KOPT-K1 (cell line): Measurements from ENCODE around the gene IL1RN.

Source experiments
- H3K27ac ChIP-seq: fragments of 200-600 bp; sonication (generic); 2 replicates; pipeline ENCODE4 v1.5.1; 2016; ENCODE audit warnings: antibody characterized with exemption, mild to moderate bottlenecking, low read depth, low read length; ENCODE audit not compliant: poor library complexity, severe bottlenecking
- H3K36me3 ChIP-seq: fragments of 200-600 bp; sonication (generic); 2 replicates; pipeline ENCODE4 v1.5.1; 2017; ENCODE audit warnings: antibody characterized with exemption, mild to moderate bottlenecking, low read length, moderate library complexity; ENCODE audit not compliant: insufficient read depth
- H3K9me3 ChIP-seq: fragments of 200-600 bp; sonication (generic); 2 replicates; pipeline ENCODE4 v1.5.1; 2017; ENCODE audit warnings: antibody characterized with exemption, low read length, mild to moderate bottlenecking; ENCODE audit not compliant: insufficient read depth, poor library complexity, severe bottlenecking

The IL1RN gene, protein sequence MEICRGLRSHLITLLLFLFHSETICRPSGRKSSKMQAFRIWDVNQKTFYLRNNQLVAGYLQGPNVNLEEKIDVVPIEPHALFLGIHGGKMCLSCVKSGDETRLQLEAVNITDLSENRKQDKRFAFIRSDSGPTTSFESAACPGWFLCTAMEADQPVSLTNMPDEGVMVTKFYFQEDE

DNA sequence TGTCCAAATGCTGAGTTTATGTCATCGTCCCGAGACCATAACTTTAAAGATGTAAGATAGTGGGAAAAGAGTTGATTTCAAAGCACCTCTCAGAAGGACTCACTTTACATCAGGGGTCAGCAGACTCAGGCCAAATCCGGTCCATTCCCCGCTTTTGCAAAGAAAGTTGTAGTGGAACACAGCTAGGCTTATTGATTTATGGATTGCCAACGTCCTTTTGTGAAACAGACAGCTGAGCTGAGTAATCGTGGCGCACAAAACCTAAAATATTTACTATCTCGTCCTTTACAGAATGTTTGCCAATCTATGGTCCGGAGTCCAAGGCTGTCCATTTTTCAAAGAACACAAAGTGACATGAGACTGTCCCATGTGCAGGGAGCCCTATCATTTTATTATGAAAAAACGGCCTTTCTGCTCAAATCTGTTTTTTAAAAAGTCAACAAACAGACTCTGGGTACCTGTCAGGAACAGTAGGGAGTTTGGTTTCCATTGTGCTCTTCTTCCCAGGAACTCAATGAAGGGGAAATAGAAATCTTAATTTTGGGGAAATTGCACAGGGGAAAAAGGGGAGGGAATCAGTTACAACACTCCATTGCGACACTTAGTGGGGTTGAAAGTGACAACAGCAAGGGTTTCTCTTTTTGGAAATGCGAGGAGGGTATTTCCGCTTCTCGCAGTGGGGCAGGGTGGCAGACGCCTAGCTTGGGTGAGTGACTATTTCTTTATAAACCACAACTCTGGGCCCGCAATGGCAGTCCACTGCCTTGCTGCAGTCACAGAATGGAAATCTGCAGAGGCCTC, at the start of gene IL1RN:
TSS of gene IL1RN (plus strand) at position 754 of the 801 bp plus-strand sequence. CDS start at position 781, 27 bp downstream.
- Histone ChIP-seq H3K27ac (no peak within 1 kb of the TSS), H3K9me3 (no peaks in the 10 kb centered on the region), H3K36me3 (no peaks in the 10 kb centered on the region)

DNA sequence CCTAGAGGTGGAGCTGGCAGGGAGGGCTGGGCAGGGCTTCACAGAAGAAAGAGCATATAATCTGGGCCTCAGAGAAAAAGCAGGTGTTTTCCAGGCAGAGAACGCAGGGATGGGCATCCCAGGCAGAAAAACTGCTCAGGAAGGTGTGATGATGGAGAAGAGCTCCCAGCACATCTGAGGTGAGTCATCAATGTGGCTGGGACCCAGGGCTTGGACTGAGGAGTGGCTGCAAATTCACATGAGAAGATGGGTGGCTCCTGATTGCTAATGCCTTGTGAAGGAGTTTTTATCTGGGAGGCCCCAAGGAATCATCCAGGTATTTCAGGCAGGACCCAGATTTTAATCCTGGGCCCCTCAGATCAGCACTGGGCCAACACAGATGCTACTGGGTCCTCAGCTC, 49.5 kb upstream of the IL1RN start:
- Histone ChIP-seq H3K9me3 (no peaks in the 10 kb centered on the region), H3K27ac (no peak overlapping the region), H3K36me3 (no peaks in the 10 kb centered on the region)

DNA sequence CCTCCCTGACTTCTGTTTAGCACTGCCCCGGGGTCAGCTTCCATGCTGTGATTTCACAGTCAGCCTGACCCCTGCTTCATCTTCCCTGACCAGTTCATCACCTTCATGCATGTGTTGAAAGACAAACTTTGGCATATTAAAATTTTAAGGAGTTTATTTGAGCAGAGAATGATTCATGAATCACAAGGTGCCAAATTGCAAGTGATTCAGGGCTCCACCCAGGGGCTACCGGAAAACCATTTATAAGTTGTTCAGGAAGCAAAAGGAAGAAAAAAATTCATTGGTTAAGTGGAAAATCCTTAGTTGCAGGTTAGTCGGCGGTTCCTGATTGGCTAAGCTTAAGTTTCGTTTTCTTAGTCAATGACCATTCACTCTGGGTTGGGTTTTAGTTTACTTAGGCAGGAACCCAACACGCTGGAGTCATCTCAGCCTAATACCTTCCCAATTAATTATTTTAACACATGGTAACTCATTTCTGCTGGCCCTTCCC, 49.0 kb upstream of the IL1RN start:
- Histone ChIP-seq H3K27ac (no peak overlapping the region), H3K9me3 (no peaks in the 10 kb centered on the region), H3K36me3 (no peaks in the 10 kb centered on the region)

DNA sequence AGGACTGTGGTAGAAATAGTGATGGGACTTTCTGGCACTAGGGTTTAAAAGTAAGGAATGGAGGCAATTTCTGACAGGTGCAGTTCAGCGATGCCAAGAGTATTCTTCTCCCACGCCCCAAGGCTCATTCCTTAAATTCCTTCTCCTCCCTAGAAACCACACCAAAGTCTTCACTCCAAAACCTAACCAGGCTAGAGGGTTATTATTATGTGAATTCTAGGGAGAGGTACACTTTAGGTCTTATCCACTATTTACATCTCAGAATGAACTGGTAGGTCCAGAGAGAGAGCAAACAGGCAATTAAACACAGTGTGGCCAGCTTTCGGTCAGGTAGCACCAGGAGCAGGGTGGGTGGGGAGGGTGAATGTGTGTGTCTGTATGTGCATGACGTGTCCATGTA, 48.3 kb upstream of the IL1RN start:
- H3K36me3 ChIP-seq, result no peaks in the 10 kb centered on the region
- H3K9me3 ChIP-seq, result no peaks in the 10 kb centered on the region
- H3K27ac ChIP-seq, result no peak overlapping the region

DNA sequence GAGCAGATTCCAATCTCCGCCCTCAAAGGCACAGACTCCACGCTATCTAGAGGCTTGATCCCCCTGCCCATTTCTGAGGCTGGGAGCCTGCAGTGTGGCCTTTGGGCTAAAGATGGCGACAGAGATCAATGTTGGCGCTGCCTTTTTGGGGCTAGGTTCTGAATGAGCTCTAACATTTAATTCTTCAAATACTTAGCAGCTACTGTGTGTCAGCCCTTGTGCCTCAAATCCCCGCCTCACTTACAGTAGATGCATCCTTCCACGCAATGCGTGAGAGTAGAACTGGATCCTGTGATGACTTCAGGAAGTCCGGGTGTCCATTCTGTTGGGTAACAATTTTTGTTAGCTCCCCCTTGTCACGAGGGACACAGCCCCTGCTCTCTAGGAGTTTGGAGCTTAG, 47.3 kb upstream of the IL1RN start:
- no peaks in the 10 kb centered on the region for H3K9me3 ChIP-seq
- no peak overlapping the region for H3K27ac ChIP-seq
- H3K36me3 ChIP-seq, result no peaks in the 10 kb centered on the region

DNA sequence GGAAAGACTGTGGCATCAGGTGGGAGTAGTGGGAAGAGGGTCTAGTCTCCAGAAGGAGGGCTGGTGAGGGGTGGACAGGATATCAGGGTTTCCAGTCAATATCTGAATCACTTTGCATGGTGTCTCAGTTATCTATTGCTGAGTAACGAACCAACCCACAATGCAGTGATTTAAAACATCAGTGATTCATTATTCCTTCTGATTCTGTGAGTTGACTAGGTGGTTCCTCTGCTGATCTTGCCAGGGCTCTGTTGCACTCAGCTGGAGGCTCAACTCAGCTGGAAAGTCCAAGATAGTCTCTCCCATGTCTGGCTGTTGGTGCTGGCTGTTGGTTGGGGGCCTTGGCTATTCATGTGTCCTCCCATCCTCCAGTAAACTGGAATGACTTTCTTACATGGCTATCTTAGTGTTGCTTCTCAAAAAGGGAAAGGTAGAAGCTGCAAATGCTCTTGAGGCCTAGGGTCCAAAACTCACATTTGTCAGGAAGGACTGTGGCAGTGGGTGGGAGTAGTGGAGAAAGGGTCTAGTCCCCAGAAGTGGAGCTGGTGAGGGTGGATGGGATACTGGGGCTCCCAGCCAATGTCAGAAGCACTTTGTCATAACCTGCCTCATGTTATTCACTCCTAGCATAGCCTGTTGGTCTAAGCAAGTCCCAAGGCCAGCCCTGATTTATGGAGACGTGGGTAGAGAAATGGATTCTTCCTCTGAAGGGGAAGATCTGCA, 45.7 kb upstream of the IL1RN start:
- no peaks in the 10 kb centered on the region for H3K36me3 ChIP-seq
- no peak overlapping the region for H3K27ac ChIP-seq
- no peaks in the 10 kb centered on the region for H3K9me3 ChIP-seq

DNA sequence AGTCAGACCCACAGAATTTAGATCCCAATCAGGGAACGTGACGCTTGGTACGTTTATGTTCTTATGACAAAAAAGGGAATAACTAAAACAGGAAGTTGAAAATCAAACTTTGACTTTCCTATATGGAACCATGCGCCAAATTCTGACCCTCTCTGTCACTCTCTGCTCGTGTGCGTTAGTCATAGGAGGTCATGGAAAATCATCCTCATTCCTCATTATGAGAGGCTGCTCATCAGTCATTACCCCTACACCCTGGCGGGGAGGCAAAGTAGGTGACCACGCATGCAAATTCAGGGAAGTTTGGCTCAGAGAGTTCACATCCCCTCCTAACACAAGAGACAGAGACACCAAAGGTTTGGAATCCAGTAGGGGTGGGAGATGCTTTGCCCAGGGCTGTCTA, 44.1 kb upstream of the IL1RN start:
- Histone ChIP-seq H3K36me3 (no peaks in the 10 kb centered on the region), H3K9me3 (no peaks in the 10 kb centered on the region), H3K27ac (no peak overlapping the region)

DNA sequence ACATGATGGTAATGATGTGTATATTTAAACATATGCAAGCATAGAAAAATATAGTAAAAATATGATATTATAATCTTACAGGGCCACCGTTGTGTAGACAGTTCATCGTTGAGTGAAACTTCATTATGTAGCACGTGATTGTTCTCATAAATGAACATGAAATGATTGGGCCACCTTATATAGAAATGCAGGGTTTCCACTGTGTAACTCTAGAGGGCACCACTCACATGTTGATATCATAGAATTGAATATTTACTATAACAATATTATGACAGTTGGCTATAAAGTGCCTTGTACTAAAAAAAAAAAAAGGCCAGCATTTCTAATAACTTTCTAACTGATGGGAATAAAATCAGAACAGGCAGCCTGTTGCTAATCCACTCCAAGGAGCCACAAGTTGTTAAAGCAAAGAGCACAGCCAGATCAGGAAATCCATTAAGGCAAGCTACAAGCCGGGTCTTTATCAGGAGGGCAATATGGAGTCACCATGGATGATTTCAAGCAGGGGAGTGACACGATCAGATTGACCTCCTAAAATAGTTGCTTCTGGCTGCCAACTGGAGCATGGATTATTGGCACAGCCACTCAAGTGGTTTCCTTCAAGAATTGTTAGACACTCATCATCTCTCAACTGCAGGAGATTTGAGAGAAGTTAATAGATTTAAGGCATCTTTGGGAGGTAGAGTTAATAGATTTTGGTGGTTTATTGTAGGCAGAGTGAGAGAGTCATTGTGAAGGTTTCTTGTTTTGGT, 43.0 kb upstream of the IL1RN start:
- Histone ChIP-seq H3K9me3 (no peaks in the 10 kb centered on the region), H3K27ac (no peak overlapping the region), H3K36me3 (no peaks in the 10 kb centered on the region)

DNA sequence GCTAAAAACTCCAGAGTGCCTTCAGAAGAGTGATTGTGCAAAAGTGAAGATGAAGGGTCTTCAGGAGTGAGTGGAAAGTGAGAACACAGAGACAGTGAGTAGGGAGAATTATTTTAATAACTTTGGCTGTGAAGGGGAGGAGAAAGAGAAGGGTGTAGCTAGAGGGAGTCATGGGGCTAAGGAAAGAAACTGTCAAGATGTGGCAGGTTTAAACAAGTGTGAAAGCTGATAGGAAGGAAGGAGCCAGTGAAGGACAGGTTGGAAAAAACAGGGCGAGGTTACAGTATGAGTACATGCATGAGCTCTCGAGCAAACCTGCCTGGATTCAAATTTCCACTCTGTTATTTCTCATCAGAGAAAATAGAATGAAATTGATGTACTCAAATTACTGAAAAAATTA, 41.9 kb upstream of the IL1RN start:
- no peaks in the 10 kb centered on the region for H3K9me3 ChIP-seq
- H3K27ac ChIP-seq, result no peak overlapping the region
- no peaks in the 10 kb centered on the region for H3K36me3 ChIP-seq

DNA sequence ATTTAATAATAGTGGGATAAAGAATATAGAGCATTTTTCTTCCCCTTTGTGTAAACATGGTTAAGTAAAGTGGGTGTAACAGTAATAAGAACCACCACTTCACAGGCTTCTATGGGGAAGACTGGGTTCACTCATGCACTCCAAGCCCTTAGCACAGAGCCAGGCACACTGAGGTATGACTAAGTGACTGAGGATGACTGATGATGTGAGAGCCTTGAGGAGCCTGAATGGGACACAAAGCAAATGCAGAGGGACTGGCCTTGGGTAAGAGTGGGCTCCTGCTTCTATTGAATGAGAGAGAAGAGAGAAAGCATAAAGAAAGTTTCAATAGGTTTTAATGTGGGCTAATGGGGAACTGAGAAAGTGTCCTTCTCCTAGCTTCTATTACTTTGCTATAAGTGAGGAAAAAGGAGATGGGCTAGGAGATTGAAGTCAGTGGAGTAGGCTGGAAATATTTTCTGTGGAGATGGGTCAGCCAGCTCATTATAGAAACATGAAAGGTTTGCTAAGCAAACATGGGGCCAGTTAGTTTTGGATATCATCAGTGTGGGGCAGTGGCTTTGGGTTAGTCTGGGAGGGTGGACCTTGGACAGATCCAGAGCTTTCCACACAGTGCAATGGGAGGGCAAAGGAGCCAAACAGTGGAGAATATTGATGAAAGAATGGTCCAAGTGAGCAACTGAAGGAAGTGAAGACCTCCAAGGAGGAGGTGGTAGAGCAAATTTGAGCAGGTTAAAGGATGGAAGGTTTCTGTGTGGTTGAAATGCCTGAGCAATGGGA, 39.0 kb upstream of the IL1RN start:
- Histone ChIP-seq H3K36me3 (no peaks in the 10 kb centered on the region), H3K9me3 (no peaks in the 10 kb centered on the region), H3K27ac (no peak overlapping the region)

DNA sequence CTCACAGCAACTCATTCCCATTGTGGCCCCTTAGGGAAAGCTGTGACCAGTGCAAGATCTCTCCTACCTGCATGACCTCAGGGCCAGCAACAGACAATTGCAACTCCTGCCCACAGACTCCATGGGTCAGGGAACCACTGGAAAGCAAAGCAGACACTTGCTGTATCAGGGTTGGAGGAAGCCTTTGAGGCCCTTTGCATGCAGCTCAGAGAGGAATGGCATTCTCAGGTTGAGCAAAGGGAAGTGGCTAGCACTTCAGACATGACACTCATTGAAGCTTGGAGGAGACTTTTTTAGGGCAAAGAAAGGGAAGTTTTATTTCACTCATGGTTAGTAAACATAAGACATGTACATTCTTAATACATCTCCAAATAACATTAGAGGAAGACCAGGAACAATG, 37.5 kb upstream of the IL1RN start:
- Histone ChIP-seq H3K36me3 (no peaks in the 10 kb centered on the region), H3K9me3 (no peaks in the 10 kb centered on the region), H3K27ac (no peak overlapping the region)

DNA sequence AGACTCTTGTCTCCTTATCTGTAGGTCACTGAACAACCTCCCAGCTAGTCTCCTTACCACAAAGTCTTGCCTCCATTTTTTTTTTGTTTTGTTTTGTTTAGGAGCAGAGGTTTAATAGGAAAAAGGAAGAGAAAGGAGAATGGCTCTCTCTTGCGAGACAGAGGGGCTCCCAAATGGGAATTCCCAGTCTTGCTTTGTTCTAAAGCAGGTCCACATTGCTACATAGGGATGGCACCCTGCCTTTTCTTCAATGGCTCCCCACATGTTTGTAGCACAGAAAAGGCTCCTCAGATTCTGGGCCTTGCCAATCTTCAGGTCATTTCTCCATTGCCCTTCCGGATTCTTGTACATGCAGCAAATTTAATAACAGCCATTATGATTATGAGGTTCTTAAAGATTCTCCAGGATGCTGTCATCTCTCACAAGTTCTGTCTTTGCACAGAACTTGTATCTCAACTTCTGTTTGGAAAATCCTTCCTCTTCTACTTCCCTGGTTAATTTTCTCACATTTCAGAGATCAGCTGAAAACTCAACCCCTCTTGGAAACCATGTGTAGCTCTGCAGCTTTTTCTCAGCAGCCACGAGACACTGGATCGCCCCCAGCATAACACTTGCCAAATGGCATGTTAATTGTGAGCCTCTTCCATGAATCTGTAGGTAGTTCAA, 36.0 kb upstream of the IL1RN start:
- Histone ChIP-seq H3K27ac (no peak overlapping the region), H3K9me3 (no peaks in the 10 kb centered on the region), H3K36me3 (no peaks in the 10 kb centered on the region)

DNA sequence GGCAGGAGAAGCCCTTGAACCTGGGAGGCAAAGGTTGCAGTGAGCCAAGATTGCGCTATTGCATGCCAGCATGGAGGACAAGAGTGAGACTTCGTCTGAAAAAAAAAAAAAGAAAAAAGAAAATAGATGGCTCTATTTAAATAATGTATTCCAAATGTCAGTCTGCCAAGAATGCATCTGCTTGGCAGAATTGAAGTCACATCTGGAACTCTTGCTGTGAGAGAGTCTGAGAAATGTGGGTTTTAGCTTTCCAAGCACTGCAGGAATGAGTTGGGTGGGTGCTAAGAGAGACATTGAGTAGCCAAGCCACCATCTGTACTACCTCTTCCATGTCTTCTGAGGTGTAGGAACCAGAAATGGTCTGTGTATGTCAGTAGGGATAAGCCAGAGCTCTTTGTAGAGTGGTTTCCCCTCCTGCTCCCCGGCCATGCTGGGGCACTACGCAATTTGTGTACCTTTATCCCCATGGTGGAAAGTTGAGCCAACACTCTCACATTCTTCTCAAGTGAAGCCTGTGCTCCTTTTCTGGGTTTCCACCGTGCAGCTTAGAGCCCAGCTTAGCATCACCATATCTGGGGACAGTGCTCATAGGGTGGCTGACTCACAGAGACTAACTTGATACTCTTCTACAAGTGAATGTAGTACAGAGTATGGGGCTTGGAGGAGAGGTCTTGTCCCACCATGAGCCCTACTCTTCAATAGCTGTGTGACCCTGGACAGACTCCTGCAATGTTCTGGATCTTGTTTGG, 34.4 kb upstream of the IL1RN start:
- Histone ChIP-seq H3K36me3 (no peaks in the 10 kb centered on the region), H3K9me3 (peaks cover 6% of the 10 kb centered on the region), H3K27ac (no peak overlapping the region)
